ENCODE measurements around the gene MYH10. TPM values are rescaled to one million over a fixed set of nuclear protein-coding genes. Genes with fewer than 3 reads are reported as not detected.
"Not testable (repeated sequence)": the region's sequence is repeated elsewhere in the genome, so short reads cannot be mapped to it uniquely, and the experiment has no call there.

MYH10 gene
- total RNA-seq, 3 donors from 2014 or later: 4.3 to 23.8 (median 10.1) TPM

DNA sequence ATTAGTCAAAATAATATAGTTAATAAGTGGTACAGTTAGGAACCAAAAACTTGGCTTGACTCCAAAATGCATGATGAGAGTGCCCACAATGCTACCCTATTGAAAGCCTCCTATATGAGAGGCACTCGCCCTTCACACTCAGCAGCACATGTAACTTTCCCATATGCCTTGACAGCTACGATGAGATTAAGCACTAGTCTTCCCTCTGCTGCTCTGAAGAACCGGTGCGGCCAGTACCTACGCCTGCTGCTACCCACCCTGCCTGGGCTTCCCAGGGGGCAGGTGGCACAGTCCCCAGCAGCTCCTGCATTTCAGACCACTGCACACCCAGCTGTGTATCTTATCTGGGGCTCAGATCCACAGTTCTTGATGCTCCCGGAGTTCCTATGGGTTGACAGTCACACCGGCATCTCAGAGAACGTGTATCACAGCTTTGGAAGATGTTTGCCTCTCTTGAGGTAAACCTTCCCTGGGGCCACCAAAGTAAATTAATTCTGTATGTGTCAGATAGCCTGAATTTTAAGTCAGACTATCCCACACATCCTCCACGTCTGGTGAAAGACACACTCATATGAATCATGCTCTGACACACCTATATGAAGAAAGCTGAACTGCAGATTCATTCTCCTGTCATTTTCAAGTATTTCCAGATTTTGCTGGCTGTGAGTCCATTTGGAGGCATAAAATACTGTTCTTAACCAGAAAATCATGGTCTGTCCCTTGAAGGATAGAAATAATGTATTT lies 77.8 kb downstream of the MYH10 start:
- intact Hi-C loops (cut with DNase I, micrococcal nuclease): no loop called here
- ATAC-seq: no peak

DNA sequence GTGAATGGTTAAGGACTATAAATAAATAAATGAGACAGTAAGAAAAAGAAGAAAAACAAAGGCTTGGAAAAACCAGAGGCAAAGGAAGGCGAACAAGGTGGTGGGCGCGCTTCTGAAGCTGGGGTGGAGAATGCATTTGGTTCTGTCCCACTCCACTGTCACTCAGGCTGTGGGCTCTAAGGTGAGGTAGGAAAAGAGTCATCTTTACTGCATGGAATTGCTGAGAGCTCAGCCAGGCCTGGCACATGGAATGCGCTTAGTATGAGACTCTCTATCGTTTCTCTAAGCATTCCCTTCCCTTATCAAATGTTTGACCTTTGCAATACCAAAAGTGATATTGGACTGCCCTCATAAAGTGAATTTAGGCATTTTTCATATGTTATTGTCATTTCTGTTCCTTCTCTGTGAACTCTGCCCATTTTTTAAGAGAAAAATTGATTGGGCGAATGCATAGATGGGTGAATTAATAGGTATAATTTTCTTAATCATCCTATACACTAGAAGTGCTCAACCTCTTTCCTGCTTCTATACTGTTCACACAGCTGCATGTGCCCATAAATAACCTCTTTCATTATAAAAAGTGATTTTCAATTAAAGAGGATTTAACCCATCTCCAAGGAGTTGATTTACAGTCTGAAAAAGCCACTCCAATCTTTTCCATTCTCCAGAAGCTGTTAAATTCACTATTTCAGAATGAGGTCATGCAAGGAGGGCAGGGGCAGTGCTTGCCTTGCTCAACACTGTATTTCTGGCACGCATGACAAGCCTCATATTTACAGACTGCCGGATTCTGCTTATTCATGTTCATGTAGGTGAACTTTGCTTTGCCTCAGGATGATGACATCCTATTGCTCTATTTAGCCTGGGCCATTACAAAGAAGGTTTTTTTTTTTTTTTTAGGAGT lies 87.7 kb downstream of the MYH10 start:
- intact Hi-C loops (cut with DNase I, micrococcal nuclease): no loop called here
- peak in 1 of 3 donors; percentile 29 for DNase-seq
- no peaks in the 10 kb centered on the region for H3K9me3 ChIP-seq
- no peaks in the 10 kb centered on the region for H3K36me3 ChIP-seq (ENCODE audit: low read depth)
- ATAC-seq: peak; percentile 96
- TF ChIP-seq, protein P1, sequence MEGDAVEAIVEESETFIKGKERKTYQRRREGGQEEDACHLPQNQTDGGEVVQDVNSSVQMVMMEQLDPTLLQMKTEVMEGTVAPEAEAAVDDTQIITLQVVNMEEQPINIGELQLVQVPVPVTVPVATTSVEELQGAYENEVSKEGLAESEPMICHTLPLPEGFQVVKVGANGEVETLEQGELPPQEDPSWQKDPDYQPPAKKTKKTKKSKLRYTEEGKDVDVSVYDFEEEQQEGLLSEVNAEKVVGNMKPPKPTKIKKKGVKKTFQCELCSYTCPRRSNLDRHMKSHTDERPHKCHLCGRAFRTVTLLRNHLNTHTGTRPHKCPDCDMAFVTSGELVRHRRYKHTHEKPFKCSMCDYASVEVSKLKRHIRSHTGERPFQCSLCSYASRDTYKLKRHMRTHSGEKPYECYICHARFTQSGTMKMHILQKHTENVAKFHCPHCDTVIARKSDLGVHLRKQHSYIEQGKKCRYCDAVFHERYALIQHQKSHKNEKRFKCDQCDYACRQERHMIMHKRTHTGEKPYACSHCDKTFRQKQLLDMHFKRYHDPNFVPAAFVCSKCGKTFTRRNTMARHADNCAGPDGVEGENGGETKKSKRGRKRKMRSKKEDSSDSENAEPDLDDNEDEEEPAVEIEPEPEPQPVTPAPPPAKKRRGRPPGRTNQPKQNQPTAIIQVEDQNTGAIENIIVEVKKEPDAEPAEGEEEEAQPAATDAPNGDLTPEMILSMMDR (IDR thresholded peaks at IDR 0.05): no peak
- no peak overlapping the region for H3K4me3 ChIP-seq
- H3K4me1 ChIP-seq (ENCODE audit: low read depth): no peaks in the 10 kb centered on the region

More for the DNA sequence above, 77.8 kb downstream of the MYH10 start:
- TF ChIP-seq, protein P1 (IDR thresholded peaks at IDR 0.05): no peak
- no peaks in the 10 kb centered on the region for H3K36me3 ChIP-seq (ENCODE audit: low read depth)
- no peaks in the 10 kb centered on the region for H3K9me3 ChIP-seq
- H3K4me1 ChIP-seq (ENCODE audit: low read depth): no peaks in the 10 kb centered on the region
- DNase-seq: no peak
- H3K4me3 ChIP-seq: no peak overlapping the region

DNA sequence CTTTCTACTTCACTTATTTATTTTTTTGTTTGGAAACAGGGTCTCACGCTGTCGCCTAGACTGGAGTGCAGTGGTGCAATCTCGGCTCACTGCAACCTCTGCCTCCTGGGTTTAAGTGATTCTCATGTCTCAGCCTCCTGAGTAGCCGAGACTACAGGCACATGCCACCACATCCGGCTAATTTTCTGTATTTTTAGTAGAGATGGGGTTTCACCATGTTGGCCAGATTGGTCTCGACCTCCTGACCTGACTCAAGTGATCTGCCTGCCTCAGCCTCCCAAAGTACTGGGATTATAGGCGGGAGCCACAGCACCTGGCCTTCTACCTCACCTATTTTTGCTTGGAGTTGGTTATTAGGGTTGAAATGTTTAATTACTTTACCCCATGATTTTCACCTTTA lies 90.5 kb downstream of the MYH10 start:
- H3K9me3 ChIP-seq: not testable (repeated sequence)

DNA sequence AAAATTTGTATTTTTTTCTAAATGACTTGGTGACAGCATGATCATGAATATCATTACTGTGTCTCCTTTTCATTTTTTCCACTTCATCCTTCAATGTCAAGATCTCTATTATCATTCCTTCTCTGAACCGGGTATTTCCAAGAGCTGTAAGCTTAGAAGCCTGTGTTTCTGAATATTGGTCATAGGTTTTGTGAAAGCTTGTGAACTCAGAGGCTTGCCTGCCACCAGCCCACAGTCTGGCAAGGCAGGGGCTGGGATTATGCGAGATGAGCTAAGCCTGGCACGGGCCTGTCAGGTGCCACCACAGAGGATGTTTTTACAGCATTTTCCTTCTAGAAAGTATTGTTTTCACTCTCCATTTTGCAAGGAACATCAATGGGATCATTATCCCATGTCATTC lies 92.8 kb downstream of the MYH10 start:
- Histone ChIP-seq H3K4me1 (ENCODE audit: low read depth) (no peaks in the 10 kb centered on the region), H3K36me3 (ENCODE audit: low read depth) (no peaks in the 10 kb centered on the region), H3K4me3 (no peak overlapping the region), H3K9me3 (no peaks in the 10 kb centered on the region)
- TF ChIP-seq, protein P1 (IDR thresholded peaks at IDR 0.05): no peak
- DNase-seq (no peak), ATAC-seq (no peak)
- intact Hi-C loops (cut with DNase I, micrococcal nuclease): no loop called here

More for the DNA sequence above, 90.5 kb downstream of the MYH10 start:
- H3K4me1 ChIP-seq (ENCODE audit: low read depth); H3K36me3 ChIP-seq (ENCODE audit: low read depth); ATAC-seq; H3K4me3 ChIP-seq; DNase-seq; intact Hi-C loops (cut with DNase I, micrococcal nuclease): not testable (repeated sequence)

DNA sequence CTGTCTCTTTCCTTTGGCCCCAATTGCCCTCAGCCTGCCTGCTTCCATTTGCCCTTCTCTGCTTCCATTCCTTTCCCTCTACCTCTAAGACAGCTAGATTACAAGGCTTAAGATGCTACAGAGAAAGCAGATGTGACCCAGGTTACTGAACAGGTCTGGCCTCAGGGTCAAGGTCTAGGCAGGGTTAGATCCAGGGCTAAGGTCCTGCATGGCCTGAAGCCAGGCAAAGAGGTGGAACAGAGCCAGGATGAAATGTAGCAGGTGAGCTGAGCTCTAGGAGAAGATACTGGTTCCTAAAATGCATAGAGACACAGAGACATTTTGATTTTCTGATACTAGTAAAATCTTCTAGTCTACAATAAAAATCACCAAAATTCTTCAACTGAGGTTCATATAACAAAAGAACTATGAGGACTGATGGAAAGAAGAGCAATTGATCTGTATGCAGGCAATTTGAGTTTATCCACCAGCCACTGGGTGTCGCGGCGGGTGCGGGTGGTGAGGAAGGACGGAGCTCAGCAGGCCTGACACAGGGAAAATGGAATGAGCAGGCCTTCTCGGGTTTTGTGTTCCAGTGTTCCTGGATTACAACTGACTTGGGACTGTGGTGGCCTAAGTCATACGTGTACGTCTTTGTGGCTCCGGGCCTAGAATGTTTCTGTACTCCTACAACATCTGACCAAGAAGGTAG lies 95.9 kb downstream of the MYH10 start:
- intact Hi-C loops (cut with DNase I, micrococcal nuclease): no loop called here
- no peaks in the 10 kb centered on the region for H3K4me1 ChIP-seq (ENCODE audit: low read depth)
- ATAC-seq (no peak), DNase-seq (no peak)
- H3K9me3 ChIP-seq: no peaks in the 10 kb centered on the region
- TF ChIP-seq, protein P1 (IDR thresholded peaks at IDR 0.05): no peak
- H3K4me3 ChIP-seq: no peak overlapping the region
- no peaks in the 10 kb centered on the region for H3K36me3 ChIP-seq (ENCODE audit: low read depth)

Data from mucosa of descending colon (tissue), 3 donors.